Skeletal muscle satellite cell (primary cell): ENCODE data around the gene PCOLCE2. TPM values are rescaled to one million over a fixed set of nuclear protein-coding genes. Genes with fewer than 3 reads are reported as not detected.

Experiments used
- H3K27me3 ChIP-seq: 2 replicates; pipeline ENCODE4 v1.7.0; 2013; ENCODE audit warnings: low read length; ENCODE audit not compliant: control insufficient read depth, insufficient read depth
- H3K36me3 ChIP-seq: 2 replicates; pipeline ENCODE4 v1.7.0; 2013; ENCODE audit warnings: mild to moderate bottlenecking, control low read depth, low read length; ENCODE audit not compliant: insufficient read depth
- H3K4me1 ChIP-seq: 2 replicates; pipeline ENCODE4 v1.7.0; 2013; ENCODE audit warnings: low read length; ENCODE audit not compliant: control insufficient read depth, insufficient read depth
- H3K4me2 ChIP-seq: 2 replicates; pipeline ENCODE4 v1.7.0; 2013; ENCODE audit warnings: mild to moderate bottlenecking, low read length
- H3K4me3 ChIP-seq: 2 replicates; pipeline ENCODE4 v1.7.0; 2013; ENCODE audit warnings: low read length
- H3K9ac ChIP-seq: 2 replicates; pipeline ENCODE4 v1.7.0; 2013; ENCODE audit warnings: mild to moderate bottlenecking, low read depth, low read length, moderate library complexity
- H3K9me3 ChIP-seq: replicated peaks from 2 replicates; pipeline ENCODE4 v1.7.0; 2013; ENCODE audit warnings: mild to moderate bottlenecking, control low read depth, low read length
- small RNA-seq: library from RNA; depleted of rRNA; stranded (forward); fragments of <200 nt; gene quantifications from one replicate; pipeline ENCODE3, GENCODE V24; 2012

PCOLCE2 gene

GRCh38 chr3:142787719-142788118 lies 101.2 kb downstream of the PCOLCE2 start:
- no peaks in the 10 kb centered on the region for H3K27me3 ChIP-seq
- H3K4me2 ChIP-seq, result no peak overlapping the region
- H3K4me3 ChIP-seq, result no peak overlapping the region
- H3K36me3 ChIP-seq, result no peaks in the 10 kb centered on the region
- no peaks in the 10 kb centered on the region for H3K9me3 ChIP-seq
- no peaks in the 10 kb centered on the region for H3K4me1 ChIP-seq
- H3K9ac ChIP-seq, result no peak overlapping the region

GRCh38 chr3:142785996-142786395 lies 102.9 kb downstream of the PCOLCE2 start:
- Histone ChIP-seq H3K9me3 (no peaks in the 10 kb centered on the region), H3K27me3 (no peaks in the 10 kb centered on the region), H3K36me3 (no peaks in the 10 kb centered on the region), H3K4me2 (no peak overlapping the region), H3K9ac (no peak overlapping the region), H3K4me3 (no peak overlapping the region), H3K4me1 (no peaks in the 10 kb centered on the region)

GRCh38 chr3:142784228-142784627 lies 104.7 kb downstream of the PCOLCE2 start:
- Histone ChIP-seq H3K4me1 (peaks cover 6% of the 10 kb centered on the region), H3K27me3 (no peaks in the 10 kb centered on the region), H3K4me2 (no peak overlapping the region), H3K36me3 (no peaks in the 10 kb centered on the region), H3K4me3 (no peak overlapping the region), H3K9ac (no peak overlapping the region), H3K9me3 (no peaks in the 10 kb centered on the region)

- no peak overlapping the region for H3K4me2 ChIP-seq
- H3K36me3 ChIP-seq, result no peaks in the 10 kb centered on the region
- no peak overlapping the region for H3K9ac ChIP-seq
- H3K4me1 ChIP-seq, result peaks cover 11% of the 10 kb centered on the region
- H3K4me3 ChIP-seq, result no peak overlapping the region
- no peaks in the 10 kb centered on the region for H3K27me3 ChIP-seq
- H3K9me3 ChIP-seq, result no peaks in the 10 kb centered on the region
These were observed 106.3 kb downstream of the PCOLCE2 start for GRCh38 chr3:142782616-142783015.

GRCh38 chr3:142779591-142779990 lies 109.3 kb downstream of the PCOLCE2 start:
- Histone ChIP-seq H3K4me3 (no peak overlapping the region), H3K9ac (peak overlapping the region; percentile 36), H3K27me3 (no peaks in the 10 kb centered on the region), H3K4me1 (peaks cover 11% of the 10 kb centered on the region), H3K9me3 (no peaks in the 10 kb centered on the region), H3K36me3 (no peaks in the 10 kb centered on the region), H3K4me2 (peak overlapping the region; percentile 41)

GRCh38 chr3:142778541-142778940 lies 110.3 kb downstream of the PCOLCE2 start:
- Histone ChIP-seq H3K4me3 (no peak overlapping the region), H3K9ac (no peak overlapping the region), H3K9me3 (no peaks in the 10 kb centered on the region), H3K36me3 (no peaks in the 10 kb centered on the region), H3K4me1 (peaks cover 11% of the 10 kb centered on the region), H3K4me2 (no peak overlapping the region), H3K27me3 (no peaks in the 10 kb centered on the region)

- H3K9me3 ChIP-seq, result no peaks in the 10 kb centered on the region
- no peak overlapping the region for H3K4me3 ChIP-seq
- no peak overlapping the region for H3K4me2 ChIP-seq
- H3K4me1 ChIP-seq, result peaks cover 11% of the 10 kb centered on the region
- H3K9ac ChIP-seq, result no peak overlapping the region
- no peaks in the 10 kb centered on the region for H3K36me3 ChIP-seq
- H3K27me3 ChIP-seq, result no peaks in the 10 kb centered on the region
These were observed 111.0 kb downstream of the PCOLCE2 start for GRCh38 chr3:142777927-142778326.

- Histone ChIP-seq H3K4me3 (no peak overlapping the region), H3K4me1 (no peaks in the 10 kb centered on the region), H3K36me3 (peaks cover 6% of the 10 kb centered on the region), H3K4me2 (no peak overlapping the region), H3K9ac (no peak overlapping the region), H3K9me3 (no peaks in the 10 kb centered on the region), H3K27me3 (no peaks in the 10 kb centered on the region)
These were observed 120.5 kb downstream of the PCOLCE2 start for GRCh38 chr3:142768338-142768737.

Small RNA genes within 50 kb of the gene (small RNA-seq; reads per million reads assigned to genes)
- gene RNU7-47P, result not detected
